Naive thymus-derived CD4-positive, alpha-beta T cell (primary cell): Measurements from ENCODE around the gene FBXW7. TPM values are rescaled to one million over a fixed set of nuclear protein-coding genes. Genes with fewer than 3 reads are reported as not detected.

Experiments used
- ATAC-seq: fragments of 150-1000 bp; cut with Tn5 transposase; 2 replicates; pipeline ENCODE4 v1.10.0; 2021; ENCODE audit warnings: mild to moderate bottlenecking, moderate library complexity
- CTCF ChIA-PET: fragments of 350-600 bp; sonication (Branson Sonifier 250); formaldehyde crosslinking; loops from one replicate; lab custom pipeline; 2021; ENCODE audit warnings: antibody characterized with exemption; lab: Charles Lee
- POLR2A ChIA-PET: fragments of 350-600 bp; sonication (Branson Sonifier 250); formaldehyde crosslinking; loops from one replicate; lab custom pipeline; 2021; ENCODE audit warnings: antibody characterized with exemption, inconsistent platforms; lab: Charles Lee
- DNase-seq, 9 donors: peaks; one replicate each; pipeline versions ENCODE4 v3.0.0 to v3.0.0-alpha.2; 2020 to 2022; ENCODE audit warnings: mixed read lengths in 1 of 9
- H3K27ac ChIP-seq: one replicate; pipeline ENCODE4 v1.7.0; 2013; ENCODE audit warnings: mild to moderate bottlenecking, low read depth, low read length, moderate library complexity
- H3K27me3 ChIP-seq, 2 donors: one replicate each; pipeline ENCODE4 v1.7.0; 2013; ENCODE audit warnings: low read length in 2 of 2, mild to moderate bottlenecking in 2 of 2, moderate library complexity in 2 of 2; ENCODE audit not compliant: control insufficient read depth in 2 of 2, insufficient read depth in 2 of 2
- H3K36me3 ChIP-seq, 3 experiments: 1 replicate in 2 of 3; 2 replicates in 1 of 3; pipeline ENCODE4 v1.7.0; 2013; ENCODE audit warnings: low read length in 3 of 3, mild to moderate bottlenecking in 3 of 3, moderate library complexity in 1 of 3; ENCODE audit not compliant: insufficient read depth in 3 of 3, control insufficient read depth in 2 of 3
- H3K4me1 ChIP-seq, 2 donors: one replicate each; pipeline ENCODE4 v1.7.0; 2013; ENCODE audit warnings: low read length in 2 of 2, mild to moderate bottlenecking in 2 of 2, moderate library complexity in 1 of 2; ENCODE audit not compliant: control insufficient read depth in 2 of 2, insufficient read depth in 2 of 2
- H3K4me3 ChIP-seq: 2 replicates; pipeline ENCODE4 v1.7.0; 2013; ENCODE audit warnings: mild to moderate bottlenecking, low read length
- H3K9me3 ChIP-seq, 3 experiments: 1 replicate in 2 of 3; 2 replicates in 1 of 3; pipeline ENCODE4 v1.7.0; 2013; ENCODE audit warnings: low read length in 3 of 3; ENCODE audit not compliant: control insufficient read depth in 2 of 3
- H3K27ac Mint-ChIP-seq, 9 donors: one replicate each; pipeline ENCODE4 v1.8.0; 2020 to 2022; ENCODE audit warnings: mixed read lengths in 9 of 9, mild to moderate bottlenecking in 8 of 9, moderate library complexity in 5 of 9, inconsistent platforms in 2 of 9
- H3K27me3 Mint-ChIP-seq, 5 donors: one replicate each; pipeline ENCODE4 v1.8.0; 2021 to 2022; ENCODE audit warnings: mixed read lengths in 5 of 5, mild to moderate bottlenecking in 1 of 5
- H3K36me3 Mint-ChIP-seq, 5 donors: one replicate each; pipeline ENCODE4 v1.8.0; 2020 to 2022; ENCODE audit warnings: mixed read lengths in 5 of 5, mild to moderate bottlenecking in 3 of 5, inconsistent platforms in 1 of 5
- H3K4me1 Mint-ChIP-seq, 7 donors: one replicate each; pipeline ENCODE4 v1.8.0; 2020 to 2022; ENCODE audit warnings: mixed read lengths in 7 of 7, mild to moderate bottlenecking in 3 of 7, inconsistent platforms in 1 of 7
- H3K4me3 Mint-ChIP-seq, 10 donors: one replicate each; pipeline ENCODE4 v1.8.0; 2020 to 2022; ENCODE audit warnings: mild to moderate bottlenecking in 10 of 10, mixed read lengths in 10 of 10, moderate library complexity in 6 of 10, inconsistent platforms in 2 of 10
- H3K9me3 Mint-ChIP-seq, 11 donors: one replicate each; pipeline ENCODE4 v1.8.0; 2020 to 2022; ENCODE audit warnings: mixed read lengths in 11 of 11, mild to moderate bottlenecking in 4 of 11, inconsistent platforms in 1 of 11, moderate library complexity in 1 of 11
- intact Hi-C, 2 donors: fragments of 100-400 bp; cut with micrococcal nuclease; formaldehyde crosslinking; loops; one replicate each; pipeline ENCODE4 v1.15.1; 2023
- polyA plus RNA-seq, 2 donors: library from polyadenylated mRNA; unstranded; fragments of 300-500 nt; fragmentation: Illumina TruSeq; gene quantifications; one replicate each; pipeline ENCODE4 v1.2.3, GENCODE V29; 2021
- total RNA-seq, 6 experiments: library from RNA in 5 of 6; stranded (reverse) in 5 of 6; gene quantifications; 1 replicate in 5 of 6; 2 replicates in 1 of 6; pipeline ENCODE4 v1.2.3 and lab custom pipeline; 2021 to 2026

FBXW7 gene
- total and polyA plus RNA-seq, 7 experiments from 2014 or later: 40.4 to 139 (median 114) TPM

DNA sequence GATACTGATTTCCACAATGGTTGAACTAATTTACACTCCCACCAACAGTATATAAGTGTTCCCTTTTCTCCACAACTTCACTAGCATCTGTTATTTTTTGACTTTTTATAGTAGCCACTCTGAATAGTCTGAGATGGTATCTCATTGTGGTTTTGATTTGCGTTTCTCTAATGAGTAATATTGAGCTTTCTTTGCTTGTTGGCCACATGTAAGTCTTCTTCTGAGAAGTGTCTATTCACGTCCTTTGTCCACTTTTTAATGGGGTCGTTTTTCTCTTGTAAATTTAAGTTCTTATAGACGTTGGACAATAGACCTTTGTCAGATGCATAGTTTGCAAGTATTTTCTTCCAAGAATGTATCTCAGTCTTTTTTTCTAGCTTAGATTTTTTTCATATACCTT, 10.0 kb downstream of the FBXW7 start:
- peaks cover 0 to 2% (median 0%) of the 10 kb centered on the region in 11 donors for H3K9me3 Mint-ChIP-seq
- intact Hi-C loops: no loop called here

DNA sequence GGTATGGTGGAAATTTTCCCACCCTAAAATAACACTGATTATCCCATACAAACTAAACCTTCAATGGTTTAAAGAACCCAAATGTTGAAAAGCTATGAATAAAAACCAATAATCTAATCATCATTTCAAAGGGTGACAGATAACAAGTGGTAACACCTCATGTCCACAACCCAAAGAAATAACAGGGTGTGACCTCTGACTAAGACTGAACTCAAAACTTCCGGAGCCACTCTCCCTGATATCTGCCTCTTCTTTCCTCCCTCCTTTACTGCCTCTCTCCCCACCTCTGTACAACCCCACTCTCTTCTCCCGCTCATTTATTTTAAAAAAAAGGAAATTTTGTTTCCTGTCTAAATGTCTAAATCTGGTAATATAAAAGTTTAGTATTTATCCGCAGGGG, 11.5 kb downstream of the FBXW7 start:
- Mint-ChIP-seq H3K27me3 (no peaks in the 10 kb centered on the region), H3K36me3 (peaks cover 8 to 54% (median 19%) of the 10 kb centered on the region in 5 donors), H3K9me3 (peaks cover 0 to 5% (median 0%) of the 10 kb centered on the region in 11 donors), H3K4me3 (peak overlapping the region in 2 of 10 donors; percentile 2 to 11), H3K27ac (peak overlapping the region in 1 of 9 donors; percentile 60), H3K4me1 (peaks cover 43 to 88% (median 71%) of the 10 kb centered on the region in 7 donors)
- ATAC-seq (peak; percentile 67), DNase-seq (no peak)
- Histone ChIP-seq H3K27ac (no peak overlapping the region), H3K36me3 (no peaks in the 10 kb centered on the region), H3K9me3 (no peaks in the 10 kb centered on the region), H3K4me1 (peaks cover 0 to 27% of the 10 kb centered on the region in 2 donors), H3K4me3 (no peak overlapping the region), H3K27me3 (no peaks in the 10 kb centered on the region)
- ChIA-PET POLR2A (interaction anchor here (0.7 kb wide), 1 partner anchor 801 kb away, joined by 3 read pairs; no protein-coding TSS in a partner anchor), CTCF (interaction anchor here (0.7 to 3.4 kb wide), 3 partner anchors 19 to 114 kb away, joined by 3 to 16 read pairs (median 5); no protein-coding TSS in a partner anchor)
- intact Hi-C loops: loop anchor here (1.0 to 5.0 kb wide), 3 partner anchors 8 to 33 kb away; no protein-coding TSS in a partner anchor

More for the DNA sequence above, 10.0 kb downstream of the FBXW7 start:
- ChIA-PET POLR2A (interaction anchor here (1.2 to 1.4 kb wide), 3 partner anchors 9 to 25 kb away, joined by 3 read pairs; partner anchors contain the start of gene FBXW7), CTCF (interaction anchor here (0.6 to 2.1 kb wide), 4 partner anchors 23 to 182 kb away, joined by 3 to 5 read pairs (median 3); no protein-coding TSS in a partner anchor)
- Mint-ChIP-seq H3K27me3 (no peaks in the 10 kb centered on the region), H3K4me1 (peaks cover 43 to 87% (median 70%) of the 10 kb centered on the region in 7 donors), H3K27ac (no peak overlapping the region), H3K36me3 (peaks cover 4 to 46% (median 16%) of the 10 kb centered on the region in 5 donors), H3K4me3 (peak overlapping the region in 1 of 10 donors; percentile 18)
- DNase-seq (no peak), ATAC-seq (no peak)
- no peak overlapping the region for H3K4me3 ChIP-seq
- peaks cover 0 to 4% (median 0%) of the 10 kb centered on the region in 3 experiments for H3K36me3 ChIP-seq
- no peaks in the 10 kb centered on the region for H3K9me3 ChIP-seq
- H3K27me3 ChIP-seq: no peaks in the 10 kb centered on the region
- peaks cover 3 to 27% of the 10 kb centered on the region in 2 donors for H3K4me1 ChIP-seq
- no peak overlapping the region for H3K27ac ChIP-seq

DNA sequence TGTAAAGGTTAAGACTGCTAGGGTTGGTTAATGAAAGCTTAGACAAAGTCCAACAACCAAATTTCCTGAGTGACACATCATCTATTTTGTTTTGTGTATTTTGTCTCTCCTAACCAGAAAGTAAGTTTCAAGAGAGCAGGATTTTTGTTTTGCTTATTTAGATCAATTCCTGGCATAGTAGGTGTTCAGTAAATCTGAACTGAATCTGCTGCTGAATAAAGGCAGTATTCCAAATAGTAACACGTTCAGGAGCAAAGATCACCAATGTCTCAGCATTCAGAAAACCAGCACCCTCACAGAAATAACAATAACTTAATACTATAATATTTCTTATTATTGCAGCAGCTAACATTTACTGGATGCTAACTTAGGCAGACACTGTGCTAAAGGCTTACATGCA, 12.2 kb downstream of the FBXW7 start:
- ATAC-seq (no peak), DNase-seq (no peak)
- H3K9me3 Mint-ChIP-seq: peaks cover 0 to 5% (median 0%) of the 10 kb centered on the region in 11 donors
- no peaks in the 10 kb centered on the region for H3K27me3 Mint-ChIP-seq
- ChIA-PET POLR2A (interaction anchor here (1.2 kb wide), 1 partner anchor 13 kb away, joined by 5 read pairs; no protein-coding TSS in a partner anchor), CTCF (interaction anchor here (0.5 to 3.4 kb wide), 6 partner anchors 18 to 569 kb away, joined by 3 to 16 read pairs (median 3); no protein-coding TSS in a partner anchor)
- no peaks in the 10 kb centered on the region for H3K36me3 ChIP-seq
- peak overlapping the region in 1 of 9 donors; percentile 60 for H3K27ac Mint-ChIP-seq
- intact Hi-C loops: loop anchor here (1.0 to 5.0 kb wide), 4 partner anchors 9 to 34 kb away; no protein-coding TSS in a partner anchor
- H3K4me1 ChIP-seq: peaks cover 0 to 27% of the 10 kb centered on the region in 2 donors
- H3K27me3 ChIP-seq: no peaks in the 10 kb centered on the region
- peaks cover 43 to 86% (median 68%) of the 10 kb centered on the region in 7 donors for H3K4me1 Mint-ChIP-seq
- no peak overlapping the region for H3K4me3 Mint-ChIP-seq
- H3K4me3 ChIP-seq: no peak overlapping the region
- peaks cover 9 to 55% (median 20%) of the 10 kb centered on the region in 5 donors for H3K36me3 Mint-ChIP-seq
- H3K9me3 ChIP-seq: no peaks in the 10 kb centered on the region
- H3K27ac ChIP-seq: no peak overlapping the region

DNA sequence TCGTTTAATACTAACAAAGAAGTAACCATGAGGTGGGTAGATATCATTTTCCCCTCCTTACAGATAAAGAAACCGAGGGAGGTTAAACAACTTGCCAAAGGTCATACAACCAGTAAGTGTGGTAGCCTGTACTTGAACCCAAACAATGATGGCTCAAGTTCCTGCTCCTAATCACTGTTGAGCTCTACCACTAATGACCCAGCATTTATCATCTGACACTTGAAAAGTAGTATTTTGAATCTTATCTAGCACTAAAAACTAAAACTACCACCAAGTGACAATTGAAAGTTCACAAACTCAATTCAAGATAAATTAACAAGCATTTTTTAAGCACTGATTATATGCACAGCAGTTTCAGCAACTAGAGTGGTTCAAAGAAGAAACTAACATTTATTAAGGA, 13.1 kb downstream of the FBXW7 start:
- POLR2A ChIA-PET: interaction anchor here (0.8 to 1.2 kb wide), 2 partner anchors 14 to 154 kb away, joined by 3 to 5 read pairs; no protein-coding TSS in a partner anchor
- peaks cover 9 to 48% (median 20%) of the 10 kb centered on the region in 5 donors for H3K36me3 Mint-ChIP-seq
- no peak for ATAC-seq

DNA sequence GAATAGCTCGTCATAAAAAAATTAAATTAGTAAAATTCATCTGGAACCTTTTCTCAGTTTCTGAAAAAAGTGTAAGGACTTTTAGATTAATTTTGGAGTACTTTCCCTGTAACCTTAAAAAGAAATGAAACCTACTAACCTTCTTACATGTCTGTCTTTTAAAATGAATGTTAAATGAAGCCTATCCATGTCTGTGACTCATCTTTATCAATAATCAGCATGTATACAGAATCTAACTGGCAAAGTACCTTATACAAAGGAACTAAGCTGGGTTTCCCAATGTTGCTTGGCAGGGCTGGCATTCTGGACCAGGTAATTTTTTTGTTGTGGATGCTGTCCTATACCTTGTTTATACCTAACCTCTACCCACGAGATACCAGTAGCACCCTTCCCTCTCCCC, 13.6 kb downstream of the FBXW7 start:
- no peak for DNase-seq
- H3K4me3 ChIP-seq: no peak overlapping the region
- CTCF ChIA-PET: interaction anchor here (3.4 kb wide), 1 partner anchor 21 kb away, joined by 16 read pairs; no protein-coding TSS in a partner anchor
- ATAC-seq: no peak
- Mint-ChIP-seq H3K27me3 (no peaks in the 10 kb centered on the region), H3K27ac (peak overlapping the region in 1 of 9 donors; percentile 48), H3K4me1 (peaks cover 39 to 71% (median 56%) of the 10 kb centered on the region in 7 donors), H3K9me3 (peaks cover 0 to 5% (median 0%) of the 10 kb centered on the region in 11 donors), H3K4me3 (no peak overlapping the region), H3K36me3 (peaks cover 9 to 45% (median 20%) of the 10 kb centered on the region in 5 donors)
- H3K27me3 ChIP-seq: no peaks in the 10 kb centered on the region
- intact Hi-C loops: loop anchor here in 1 of 2 donors (2.0 to 5.0 kb wide), 2 partner anchors 13 to 35 kb away; no protein-coding TSS in a partner anchor
- H3K4me1 ChIP-seq: peaks cover 0 to 27% of the 10 kb centered on the region in 2 donors
- H3K27ac ChIP-seq: no peak overlapping the region
- H3K36me3 ChIP-seq: no peaks in the 10 kb centered on the region
- POLR2A ChIA-PET: interaction anchor here (0.8 kb wide), 1 partner anchor 154 kb away, joined by 3 read pairs; no protein-coding TSS in a partner anchor
- H3K9me3 ChIP-seq: no peaks in the 10 kb centered on the region

More for the DNA sequence above, 13.1 kb downstream of the FBXW7 start:
- CTCF ChIA-PET: interaction anchor here (0.6 to 3.4 kb wide), 2 partner anchors 21 to 570 kb away, joined by 3 to 16 read pairs; no protein-coding TSS in a partner anchor
- no peak for DNase-seq
- Histone ChIP-seq H3K36me3 (no peaks in the 10 kb centered on the region), H3K27ac (no peak overlapping the region), H3K4me1 (peaks cover 0 to 27% of the 10 kb centered on the region in 2 donors), H3K4me3 (no peak overlapping the region), H3K9me3 (no peaks in the 10 kb centered on the region), H3K27me3 (no peaks in the 10 kb centered on the region)
- Mint-ChIP-seq H3K9me3 (peaks cover 0 to 5% (median 0%) of the 10 kb centered on the region in 11 donors), H3K27me3 (no peaks in the 10 kb centered on the region), H3K27ac (peak overlapping the region in 1 of 9 donors; percentile 48), H3K4me3 (no peak overlapping the region), H3K4me1 (peaks cover 39 to 76% (median 58%) of the 10 kb centered on the region in 7 donors)
- intact Hi-C loops: loop anchor here in 1 of 2 donors (2.0 to 5.0 kb wide), 2 partner anchors 14 to 35 kb away; no protein-coding TSS in a partner anchor

DNA sequence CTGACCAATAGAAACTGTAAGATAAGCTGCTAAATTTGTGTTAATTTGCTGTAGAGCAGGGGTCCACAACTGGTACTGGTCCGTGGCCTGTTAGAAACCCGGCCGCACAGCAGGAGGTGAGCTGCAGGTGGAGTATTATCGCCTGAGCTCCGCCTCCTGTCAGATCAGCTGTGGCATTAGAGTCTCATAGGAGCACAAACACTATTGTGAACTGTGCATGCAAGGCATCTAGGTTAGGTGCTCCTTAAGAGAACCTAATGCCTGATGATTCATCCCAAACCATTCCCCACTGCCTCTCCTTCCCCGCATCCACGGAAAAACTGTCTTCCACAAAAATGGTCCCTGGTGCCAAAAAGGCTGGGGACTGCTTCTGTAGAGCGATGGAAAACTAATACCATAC, 19.7 kb downstream of the FBXW7 start:
- no peaks in the 10 kb centered on the region for H3K27me3 ChIP-seq
- Mint-ChIP-seq H3K36me3 (peaks cover 6 to 21% (median 17%) of the 10 kb centered on the region in 5 donors), H3K27me3 (no peaks in the 10 kb centered on the region), H3K27ac (peak overlapping the region in 2 of 9 donors; percentile 6 to 34), H3K4me1 (peaks cover 29 to 71% (median 57%) of the 10 kb centered on the region in 7 donors), H3K4me3 (no peak overlapping the region), H3K9me3 (peaks cover 0 to 3% (median 0%) of the 10 kb centered on the region in 11 donors)
- ChIA-PET CTCF (interaction anchor here (0.7 to 1.2 kb wide), 2 partner anchors 25 to 1649 kb away, joined by 3 read pairs; no protein-coding TSS in a partner anchor), POLR2A (interaction anchor here (0.6 kb wide), 1 partner anchor 15 kb away, joined by 3 read pairs; no protein-coding TSS in a partner anchor)
- intact Hi-C loops: loop anchor here in 1 of 2 donors (2.0 kb wide), 1 partner anchor 19 kb away; no protein-coding TSS in a partner anchor
- H3K9me3 ChIP-seq: no peaks in the 10 kb centered on the region
- no peaks in the 10 kb centered on the region for H3K36me3 ChIP-seq
- no peak for ATAC-seq
- H3K4me1 ChIP-seq: peaks cover 0 to 4% of the 10 kb centered on the region in 2 donors
- H3K4me3 ChIP-seq: no peak overlapping the region
- H3K27ac ChIP-seq: no peak overlapping the region
- DNase-seq: no peak
